Measurements from ENCODE around the gene ADRB1.

GRCh38 chr10:114030140-114030539, 13.5 kb upstream of the ADRB1 start:
- TF ChIP-seq CTCF (conservative IDR thresholded peaks at IDR 0.05; ENCODE audit: low read length), result no peak
- TF ChIP-seq EZH2phosphoT487 (IDR thresholded peaks at IDR 0.05; ENCODE audit: borderline replicate concordance), result no peak

All from Loucy (cell line).